Activated CD4-positive, alpha-beta T cell treated with anti-CD3 and anti-CD28 coated beads, Interleukin-2, amount 50 U/mL, for 24 hours (primary cell): ENCODE results near the gene ASGR2.
"Not testable (repeated sequence)": the region's sequence is repeated elsewhere in the genome, so short reads cannot be mapped to it uniquely, and the experiment has no call there.

Experiments
- DNase-seq, 2 donors: peaks; one replicate each; pipeline ENCODE4 v3.0.0-alpha.2; 2020; ENCODE audit warnings: low read depth in 1 of 2, low spot score in 1 of 2

The ASGR2 gene

GRCh38 chr17:7126386-7126785 lies 11.8 kb upstream of the ASGR2 start:
- DNase-seq: not testable (repeated sequence)

DNA sequence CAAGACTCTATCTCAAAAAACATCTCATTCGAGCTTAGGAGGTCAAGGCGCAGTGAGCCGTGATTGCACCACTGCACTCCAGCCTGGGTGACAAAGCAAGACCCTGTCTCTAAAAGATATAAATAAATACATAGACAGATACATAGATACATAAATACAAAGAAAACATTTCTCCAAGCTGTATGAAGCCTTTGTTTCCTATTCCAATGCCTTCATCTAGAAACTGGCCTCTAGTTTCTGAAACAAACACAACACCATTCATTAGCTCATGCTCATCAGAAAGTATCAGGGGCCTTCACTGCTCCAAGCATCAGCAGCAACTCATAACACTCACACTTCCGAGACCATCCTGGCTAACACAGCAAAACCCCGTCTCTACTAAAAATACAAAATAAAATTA lies 10.3 kb upstream of the ASGR2 start:
- DNase-seq: no peak

GRCh38 chr17:7123844-7124243 lies 9.2 kb upstream of the ASGR2 start:
- no peak for DNase-seq

GRCh38 chr17:7122381-7122780 lies 7.8 kb upstream of the ASGR2 start:
- DNase-seq: no peak

DNA sequence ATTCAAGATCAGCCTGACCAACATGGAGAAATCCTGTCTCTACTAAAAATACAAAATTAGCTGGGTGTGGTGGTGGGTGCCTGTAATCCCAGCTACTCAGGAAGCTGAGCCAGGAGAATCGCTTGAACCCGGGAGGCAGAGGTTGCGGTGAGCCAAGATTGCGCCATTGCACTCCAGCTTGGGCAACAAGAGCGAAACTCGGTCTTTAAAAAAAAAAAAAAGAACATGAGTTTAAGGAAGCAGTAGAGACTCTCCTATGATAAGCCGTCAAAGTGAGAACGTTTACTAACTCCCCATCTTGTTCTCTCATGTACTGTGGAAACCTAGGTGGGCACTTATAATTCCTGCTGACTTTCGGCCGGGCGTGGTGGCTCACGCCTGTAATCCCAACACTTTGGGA lies 6.0 kb upstream of the ASGR2 start:
- not testable (repeated sequence) for DNase-seq

DNA sequence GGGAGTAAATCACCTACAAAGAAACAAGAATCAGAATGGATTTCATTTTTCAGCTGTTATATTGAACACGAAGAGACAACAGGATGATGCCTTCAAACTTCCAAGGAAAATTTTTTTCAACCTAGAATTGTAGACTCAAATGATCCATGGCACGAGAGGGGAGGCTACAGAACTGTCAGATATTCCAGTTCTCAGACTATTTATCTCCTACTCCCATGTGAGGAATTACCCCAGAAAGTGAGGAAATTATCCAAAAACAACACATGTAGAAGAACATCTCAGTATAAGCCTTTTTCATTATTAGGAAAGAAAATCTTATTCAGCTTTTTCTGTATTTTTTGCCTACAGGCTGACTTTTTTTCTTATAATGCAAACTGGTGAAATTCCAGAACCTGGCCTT lies 5.5 kb upstream of the ASGR2 start:
- DNase-seq: no peak

DNA sequence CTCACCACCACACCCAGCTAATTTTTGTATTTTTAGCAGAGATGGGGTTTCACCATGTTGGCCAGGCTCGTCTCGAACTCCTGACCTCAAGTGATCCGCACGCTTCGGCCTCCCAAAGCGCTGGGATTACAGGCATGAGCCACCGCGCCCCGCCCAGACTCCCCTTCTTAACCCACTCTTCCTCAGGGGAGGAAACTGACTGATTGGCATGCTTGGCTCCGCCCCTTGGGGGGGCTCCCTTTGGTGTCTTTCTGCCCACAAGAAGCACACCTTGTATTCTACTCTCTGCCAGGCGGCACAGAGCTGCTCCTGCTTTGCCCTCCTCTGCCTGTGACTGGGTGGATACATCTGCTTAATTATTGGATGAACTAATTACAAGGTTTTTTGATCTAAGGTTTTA lies 4.7 kb upstream of the ASGR2 start:
- no peak for DNase-seq

- DNase-seq: no peak
These were observed 423 bp upstream of the ASGR2 start for GRCh38 chr17:7114875-7115614.

DNA sequence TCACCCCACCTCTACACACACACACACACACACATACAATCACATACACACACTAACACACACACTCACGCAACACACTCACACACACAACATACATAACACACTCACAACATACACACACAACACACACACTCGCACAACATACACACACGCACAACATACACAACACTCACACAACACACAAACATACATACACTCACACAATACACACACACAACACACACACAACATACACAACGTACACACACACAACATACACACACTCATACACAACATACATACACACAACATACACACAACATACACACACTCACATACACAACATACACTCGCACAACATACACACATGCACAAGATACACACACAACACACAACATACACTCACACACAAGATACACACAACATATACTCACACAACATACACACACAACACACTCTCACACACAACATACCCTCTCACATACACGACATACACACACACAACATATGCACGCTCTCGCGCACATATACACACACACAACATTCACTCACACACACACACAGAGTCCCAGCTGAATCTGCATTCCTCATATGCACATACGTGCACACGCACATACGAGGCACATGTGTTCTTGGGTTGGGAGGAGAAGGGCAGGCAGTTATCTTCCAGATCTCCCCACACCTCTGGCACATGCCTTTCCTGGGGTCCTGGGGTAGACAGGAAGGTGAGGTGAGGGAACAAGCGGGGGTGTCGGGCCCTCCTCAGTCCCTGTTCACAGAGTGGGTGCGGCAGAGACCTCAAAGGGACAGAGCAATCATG lies 1.1 kb downstream of the ASGR2 start:
- no peak for DNase-seq

GRCh38 chr17:7112510-7113108 lies 2.0 kb downstream of the ASGR2 start:
- no peak for DNase-seq

DNA sequence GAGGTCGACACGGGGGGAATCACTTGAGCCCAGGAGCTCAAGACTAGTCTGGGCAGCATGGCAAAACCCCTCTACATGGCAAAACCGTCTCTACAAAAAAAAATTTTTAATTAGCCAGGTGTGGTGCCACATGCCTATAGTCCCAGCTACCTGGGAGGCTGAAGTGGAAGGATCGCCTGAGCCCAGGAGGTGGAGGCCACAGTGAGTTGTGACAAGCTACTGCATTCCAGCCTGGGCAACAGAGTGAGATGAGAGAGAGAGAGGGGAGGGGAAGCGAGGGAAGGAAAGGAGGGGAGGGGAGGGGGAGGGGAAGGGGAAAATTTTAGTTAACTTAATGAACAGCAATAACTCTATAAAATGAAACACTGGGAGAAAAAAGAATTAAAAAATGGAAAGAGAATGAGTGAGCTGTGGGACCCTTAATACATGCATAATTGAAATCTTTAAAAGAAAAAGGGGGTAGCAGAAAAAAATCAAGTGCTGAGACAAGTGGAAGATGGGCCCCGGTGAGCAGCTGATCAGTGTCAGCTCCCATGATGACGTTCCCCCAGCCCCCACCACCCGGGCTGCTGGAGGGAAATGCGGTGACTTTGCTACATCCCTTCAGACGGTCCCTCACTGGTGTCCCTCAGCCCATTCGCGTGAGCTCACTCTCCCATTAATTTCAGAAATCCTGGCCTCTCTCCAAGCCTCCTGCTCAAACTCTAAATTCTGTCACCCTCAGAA lies 2.7 kb downstream of the ASGR2 start:
- DNase-seq: no peak

DNA sequence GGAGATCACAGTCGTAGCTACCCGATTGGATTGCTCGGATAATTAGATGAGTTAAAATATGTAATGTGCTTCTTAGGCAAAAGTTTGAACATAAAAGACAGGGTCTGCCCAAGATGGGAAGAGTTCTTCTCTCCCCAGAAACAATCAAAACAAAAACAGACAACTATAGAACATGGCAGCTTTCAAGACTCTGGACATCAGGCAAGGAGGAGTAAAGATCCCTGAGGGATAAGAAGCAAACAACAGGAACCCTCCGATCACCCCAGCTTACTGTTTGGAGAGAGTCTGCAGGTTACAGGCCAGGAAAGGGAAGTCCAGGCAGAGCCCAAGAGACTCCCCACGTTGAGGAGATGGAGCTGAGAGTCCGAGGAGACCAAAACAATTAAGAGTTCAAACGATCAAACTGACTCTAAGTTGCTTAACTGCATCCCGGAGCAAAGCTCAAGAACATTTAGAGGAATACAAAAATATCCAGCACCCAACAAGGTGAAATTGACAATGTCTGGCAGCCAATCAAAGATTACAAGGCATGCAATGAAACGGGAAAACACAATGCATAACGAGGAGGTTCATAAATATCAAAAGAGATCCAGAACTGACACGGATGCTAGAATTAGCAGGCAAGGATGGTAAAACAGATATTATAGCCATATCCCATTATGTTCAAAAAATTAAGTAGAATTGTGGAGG lies 3.9 kb downstream of the ASGR2 start:
- DNase-seq: no peak

- DNase-seq: no peak
These were observed 4.9 kb downstream of the ASGR2 start for GRCh38 chr17:7109461-7110322.

GRCh38 chr17:7108981-7109380 lies 5.6 kb downstream of the ASGR2 start:
- no peak for DNase-seq

DNA sequence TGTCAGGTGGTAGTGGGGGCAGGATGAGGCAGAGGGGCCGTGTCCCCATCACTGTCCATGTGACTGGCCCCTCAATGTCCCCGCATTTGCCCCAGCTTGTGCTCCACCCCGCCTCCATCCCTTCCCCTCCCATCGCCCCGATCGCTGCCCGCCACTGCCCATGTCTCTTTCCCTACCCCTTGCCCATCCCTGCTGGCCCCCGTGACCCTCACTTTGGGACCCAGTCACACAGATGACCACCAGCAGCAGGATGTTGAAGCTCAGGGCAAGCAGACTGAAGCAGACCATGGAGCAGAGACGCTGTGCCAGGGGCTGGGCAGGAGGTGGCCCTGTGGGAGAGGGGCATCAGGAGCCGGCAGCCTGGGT lies 6.1 kb downstream of the ASGR2 start:
- no peak for DNase-seq

GRCh38 chr17:7107795-7108559 lies 6.6 kb downstream of the ASGR2 start:
- no peak for DNase-seq

DNA sequence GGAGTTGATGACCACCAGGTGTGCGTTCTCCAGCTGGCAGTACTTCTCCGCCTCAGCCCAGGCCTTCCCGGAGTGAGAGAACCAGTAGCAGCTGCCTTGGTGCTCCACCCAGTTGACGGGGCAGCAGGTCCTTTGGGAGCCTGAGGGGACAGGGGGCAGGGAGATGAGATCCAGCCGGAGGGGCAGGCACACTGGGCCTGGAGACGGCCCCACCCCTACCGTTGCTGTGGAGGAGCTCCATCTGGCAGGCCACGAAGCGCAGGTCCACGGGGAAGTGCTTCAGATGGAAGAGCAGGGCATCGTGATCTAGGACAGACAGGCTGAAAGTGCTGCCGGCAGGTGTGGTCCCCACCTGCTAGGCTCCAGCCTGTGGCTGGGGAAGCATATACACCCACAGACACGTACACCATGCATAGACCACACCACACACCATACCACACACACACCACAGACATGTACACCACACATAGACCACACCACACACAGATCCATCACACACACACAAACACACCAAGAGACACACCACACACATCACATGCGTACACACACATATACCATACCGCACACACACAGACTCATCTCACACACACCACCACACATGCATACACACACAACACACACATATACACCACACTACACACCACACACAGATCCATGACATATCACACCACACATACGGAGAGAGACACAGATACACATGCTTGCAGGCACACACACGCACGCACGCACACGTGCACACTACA lies 7.4 kb downstream of the ASGR2 start:
- DNase-seq: no peak

GRCh38 chr17:7102421-7102820 lies 12.2 kb downstream of the ASGR2 start:
- DNase-seq: no peak

DNA sequence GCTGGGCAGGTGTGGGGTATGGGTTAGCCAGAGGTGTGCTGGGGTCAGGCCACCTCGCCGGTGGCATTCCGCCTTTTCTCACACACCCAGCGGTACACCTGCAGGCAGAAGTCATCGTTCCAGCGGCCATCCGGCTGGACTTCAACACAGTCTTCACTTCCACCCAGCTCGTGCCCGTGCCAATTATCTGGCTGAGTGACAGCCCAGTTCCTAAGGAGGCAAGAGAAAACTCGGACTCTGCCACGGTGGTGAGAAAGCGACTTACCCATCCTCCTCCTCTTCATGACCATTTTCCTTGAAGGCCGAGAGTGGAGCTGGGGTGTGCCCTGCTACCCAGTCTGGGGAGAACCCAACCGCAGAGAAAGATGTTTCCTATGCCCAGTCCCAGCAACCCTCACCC lies 13.1 kb downstream of the ASGR2 start:
- no peak for DNase-seq
